Activated naive CD4-positive, alpha-beta T cell treated with anti-CD3 and anti-CD28 coated beads, Interleukin-2, amount 10 ng/mL, durations not matched to agents 7 days and 5 days (primary cell): Measurements from ENCODE around the gene MCF2L2.

Source experiments
- CTCF ChIA-PET: fragments of 350-600 bp; sonication (Branson Sonifier 250); formaldehyde crosslinking; loops from one replicate; lab custom pipeline; 2021; ENCODE audit warnings: antibody characterized with exemption; lab: Charles Lee
- DNase-seq: peaks from one replicate; pipeline ENCODE4 v3.0.0-alpha.2; 2020
- H3K27ac Mint-ChIP-seq: one replicate; pipeline ENCODE4 v1.8.0; 2021; ENCODE audit warnings: mild to moderate bottlenecking, moderate library complexity, mixed read lengths
- H3K27me3 Mint-ChIP-seq: one replicate; pipeline ENCODE4 v1.8.0; 2021; ENCODE audit warnings: mild to moderate bottlenecking, mixed read lengths
- H3K36me3 Mint-ChIP-seq: one replicate; pipeline ENCODE4 v1.8.0; 2021; ENCODE audit warnings: mixed read lengths
- H3K4me1 Mint-ChIP-seq: one replicate; pipeline ENCODE4 v1.8.0; 2021; ENCODE audit warnings: mixed read lengths
- H3K4me3 Mint-ChIP-seq: one replicate; pipeline ENCODE4 v1.8.0; 2021; ENCODE audit warnings: mild to moderate bottlenecking, moderate library complexity, mixed read lengths
- H3K9me3 Mint-ChIP-seq: one replicate; pipeline ENCODE4 v1.8.0; 2021; ENCODE audit warnings: mixed read lengths

Gene MCF2L2

GRCh38 chr3:183134844-183135243, 293.6 kb downstream of the MCF2L2 start:
- CTCF ChIA-PET = interaction anchor here (1.2 kb wide), 1 partner anchor 12 kb away, joined by 5 read pairs; no protein-coding TSS in a partner anchor
- Mint-ChIP-seq H3K27ac (no peak overlapping the region), H3K9me3 (peaks cover 2% of the 10 kb centered on the region), H3K4me3 (no peak overlapping the region), H3K27me3 (no peaks in the 10 kb centered on the region), H3K36me3 (peaks cover 11% of the 10 kb centered on the region), H3K4me1 (no peaks in the 10 kb centered on the region)
- DNase-seq = no peak

GRCh38 chr3:183132409-183132808, 296.0 kb downstream of the MCF2L2 start:
- Mint-ChIP-seq H3K4me3 (no peak overlapping the region), H3K9me3 (peaks cover 13% of the 10 kb centered on the region)

GRCh38 chr3:183131735-183132134, 296.7 kb downstream of the MCF2L2 start:
- no peak overlapping the region for H3K27ac Mint-ChIP-seq
- CTCF ChIA-PET = no interaction called here
- no peaks in the 10 kb centered on the region for H3K27me3 Mint-ChIP-seq
- no peak for DNase-seq
- no peak overlapping the region for H3K4me3 Mint-ChIP-seq
- H3K4me1 Mint-ChIP-seq = no peaks in the 10 kb centered on the region
- peaks cover 14% of the 10 kb centered on the region for H3K36me3 Mint-ChIP-seq
- H3K9me3 Mint-ChIP-seq = peaks cover 13% of the 10 kb centered on the region

More at GRCh38 chr3:183132409-183132808, 296.0 kb downstream of the MCF2L2 start:
- H3K4me1 Mint-ChIP-seq = no peaks in the 10 kb centered on the region
- no peaks in the 10 kb centered on the region for H3K27me3 Mint-ChIP-seq
- no peak overlapping the region for H3K27ac Mint-ChIP-seq
- H3K36me3 Mint-ChIP-seq = peaks cover 14% of the 10 kb centered on the region
- DNase-seq = no peak
- CTCF ChIA-PET = interaction anchor here (0.9 kb wide), 1 partner anchor 10 kb away, joined by 3 read pairs; no protein-coding TSS in a partner anchor

- Mint-ChIP-seq H3K36me3 (peaks cover 14% of the 10 kb centered on the region), H3K27ac (no peak overlapping the region), H3K27me3 (no peaks in the 10 kb centered on the region), H3K9me3 (peaks cover 13% of the 10 kb centered on the region), H3K4me1 (no peaks in the 10 kb centered on the region), H3K4me3 (no peak overlapping the region)
- no peak for DNase-seq
- CTCF ChIA-PET = no interaction called here
Observed at GRCh38 chr3:183131186-183131725, 297.2 kb downstream of the MCF2L2 start.

GRCh38 chr3:183129243-183129642, 299.2 kb downstream of the MCF2L2 start:
- H3K4me1 Mint-ChIP-seq = no peaks in the 10 kb centered on the region
- CTCF ChIA-PET = interaction anchor here (1.0 to 1.2 kb wide), 3 partner anchors 43 to 257 kb away, joined by 3 to 7 read pairs (median 4); no protein-coding TSS in a partner anchor
- DNase-seq = no peak
- H3K36me3 Mint-ChIP-seq = peaks cover 14% of the 10 kb centered on the region
- H3K27ac Mint-ChIP-seq = no peak overlapping the region
- H3K9me3 Mint-ChIP-seq = peaks cover 13% of the 10 kb centered on the region
- H3K4me3 Mint-ChIP-seq = no peak overlapping the region
- H3K27me3 Mint-ChIP-seq = no peaks in the 10 kb centered on the region

- CTCF ChIA-PET = interaction anchor here (1.0 to 1.2 kb wide), 3 partner anchors 42 to 257 kb away, joined by 3 to 7 read pairs (median 4); no protein-coding TSS in a partner anchor
- H3K27me3 Mint-ChIP-seq = no peaks in the 10 kb centered on the region
- H3K9me3 Mint-ChIP-seq = peaks cover 13% of the 10 kb centered on the region
- no peak for DNase-seq
- peaks cover 12% of the 10 kb centered on the region for H3K36me3 Mint-ChIP-seq
- no peak overlapping the region for H3K27ac Mint-ChIP-seq
- H3K4me1 Mint-ChIP-seq = no peaks in the 10 kb centered on the region
- H3K4me3 Mint-ChIP-seq = no peak overlapping the region
Observed at GRCh38 chr3:183128709-183129108, 299.7 kb downstream of the MCF2L2 start.
